CMK (cell line): ENCODE results near the gene DUSP23.

Experiments
- DNase-seq: peaks from one replicate; pipeline ENCODE4 v3.0.0-alpha.2; 2010; ENCODE audit warnings: low read depth

Gene DUSP23

DNA sequence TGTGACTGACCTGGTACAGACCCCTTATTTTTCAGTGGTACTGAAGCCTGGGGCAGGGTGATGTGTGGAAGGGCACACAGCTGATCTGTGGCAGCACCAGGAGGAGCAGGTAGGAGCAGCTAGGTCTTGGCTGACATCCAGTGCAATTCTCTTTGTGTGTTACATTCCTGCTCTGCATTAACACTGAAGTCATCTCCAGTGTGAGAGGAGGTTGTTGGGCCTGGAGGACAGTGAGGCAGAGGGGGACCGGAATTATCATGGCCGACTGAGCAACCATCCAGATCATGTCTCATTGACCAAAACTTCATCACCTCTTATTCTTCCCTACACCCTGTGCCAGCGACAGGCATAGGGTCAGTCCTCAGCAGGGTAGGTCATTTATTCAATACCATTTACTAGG, 47.4 kb downstream of the DUSP23 start:
- DNase-seq: no peak

DNA sequence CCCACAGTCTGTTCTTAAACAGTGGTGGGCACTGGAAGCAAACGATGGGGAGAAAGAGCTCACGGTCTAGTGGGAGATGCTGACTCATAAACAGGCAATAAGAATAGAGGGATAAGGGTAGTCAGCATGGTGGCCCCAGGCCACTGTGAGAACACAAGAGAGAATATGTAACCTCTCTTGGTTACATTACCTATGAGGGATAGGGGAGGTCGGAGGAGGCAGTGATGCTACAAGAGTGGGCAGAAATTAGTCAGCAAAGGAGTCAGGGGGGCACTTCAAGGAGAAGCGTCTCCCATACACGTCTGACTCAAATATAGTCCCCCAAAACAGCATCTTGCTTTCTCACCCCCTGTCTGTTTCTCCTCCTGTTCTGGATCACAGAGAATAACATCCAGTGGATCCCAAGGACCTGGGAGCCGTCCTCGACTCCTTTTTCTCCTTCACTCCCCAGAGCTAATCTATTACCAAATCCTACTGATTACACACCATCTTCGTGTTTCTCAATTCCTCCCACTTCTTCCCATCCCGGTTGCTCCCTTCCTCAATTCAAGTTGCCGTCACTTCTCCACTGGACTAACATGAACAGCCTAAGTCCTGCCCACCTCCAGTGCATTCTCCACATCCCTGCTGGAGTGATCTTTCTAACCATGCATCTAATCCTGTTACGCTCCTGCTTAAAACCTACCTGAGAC, 48.0 kb downstream of the DUSP23 start:
- DNase-seq: no peak

DNA sequence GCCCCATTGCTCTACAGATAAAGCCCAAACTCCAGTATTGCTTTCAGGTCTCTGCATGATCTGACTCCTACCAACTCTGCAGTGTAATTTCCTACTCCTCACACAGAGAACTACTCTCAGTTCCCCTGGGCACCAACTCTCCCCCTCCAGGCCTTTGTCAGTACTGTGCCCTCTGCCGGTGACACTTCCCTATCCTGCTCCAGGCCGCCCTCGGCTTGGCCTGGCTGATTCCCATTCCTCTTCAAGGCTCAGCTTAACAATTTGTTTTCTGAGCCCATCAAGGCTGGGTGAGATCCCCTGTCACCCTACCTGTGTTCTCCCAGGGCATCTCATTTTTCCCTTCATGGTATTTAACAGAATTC, 48.5 kb downstream of the DUSP23 start:
- DNase-seq: no peak

DNA sequence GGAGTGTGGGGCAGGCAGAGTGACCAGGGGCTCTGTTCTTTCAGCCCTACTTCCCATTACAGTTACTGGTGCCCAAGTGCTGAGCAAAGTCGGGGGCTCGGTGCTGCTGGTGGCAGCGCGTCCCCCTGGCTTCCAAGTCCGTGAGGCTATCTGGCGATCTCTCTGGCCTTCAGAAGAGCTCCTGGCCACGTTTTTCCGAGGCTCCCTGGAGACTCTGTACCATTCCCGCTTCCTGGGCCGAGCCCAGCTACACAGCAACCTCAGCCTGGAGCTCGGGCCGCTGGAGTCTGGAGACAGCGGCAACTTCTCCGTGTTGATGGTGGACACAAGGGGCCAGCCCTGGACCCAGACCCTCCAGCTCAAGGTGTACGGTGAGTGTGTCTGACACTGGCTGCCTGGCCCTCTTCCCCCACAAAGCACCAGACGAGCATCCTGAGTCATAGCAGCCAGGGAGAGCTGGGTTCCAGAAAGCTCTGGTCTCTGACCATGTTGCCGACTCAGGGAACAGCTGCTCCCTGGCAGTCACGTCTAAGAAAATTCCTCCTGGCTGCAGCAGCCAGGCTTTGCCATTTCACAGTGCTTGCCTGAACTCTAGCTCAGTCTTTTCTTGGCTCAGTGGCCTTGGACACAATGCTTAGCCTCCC, 49.2 kb downstream of the DUSP23 start:
- no peak for DNase-seq

- no peak for DNase-seq
Measured at GRCh38 chr1:159830722-159831121, 50.0 kb downstream of the DUSP23 start.

DNA sequence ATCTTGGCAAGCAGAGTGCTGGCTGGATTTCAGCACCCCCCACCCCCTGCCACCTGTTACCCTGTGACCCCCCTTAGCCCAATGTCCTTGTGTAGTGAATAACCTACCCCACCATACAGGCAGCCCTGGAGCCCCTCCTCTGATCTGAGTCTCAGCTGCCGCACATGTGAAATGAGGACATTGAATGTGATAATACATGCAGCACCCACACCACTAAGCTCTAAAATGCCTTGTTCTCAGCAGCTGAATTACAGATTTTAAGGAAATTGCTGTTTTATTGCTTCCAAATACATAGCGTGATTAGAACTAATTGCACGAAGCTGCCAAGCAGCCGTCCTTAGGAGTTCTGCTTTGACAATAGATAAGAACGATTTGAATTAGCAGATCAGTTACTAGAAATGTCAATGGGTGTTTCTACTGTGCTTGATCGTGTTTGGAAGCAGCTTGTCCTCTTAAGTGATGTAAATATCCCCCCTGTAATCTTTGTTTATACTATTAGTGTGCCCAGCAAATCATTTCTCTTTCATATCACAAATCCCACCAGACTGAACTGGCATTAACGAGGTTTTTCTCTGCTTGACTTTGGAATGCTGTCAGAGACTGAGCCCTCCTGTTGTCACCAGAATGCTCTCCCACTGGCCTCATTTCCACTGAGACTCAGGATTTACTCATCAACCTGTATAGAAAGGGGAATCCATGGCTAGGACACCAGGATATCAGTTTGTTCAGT, 50.8 kb downstream of the DUSP23 start:
- no peak for DNase-seq
